ENCODE measurements around the gene LAYN.

Gene LAYN

DNA sequence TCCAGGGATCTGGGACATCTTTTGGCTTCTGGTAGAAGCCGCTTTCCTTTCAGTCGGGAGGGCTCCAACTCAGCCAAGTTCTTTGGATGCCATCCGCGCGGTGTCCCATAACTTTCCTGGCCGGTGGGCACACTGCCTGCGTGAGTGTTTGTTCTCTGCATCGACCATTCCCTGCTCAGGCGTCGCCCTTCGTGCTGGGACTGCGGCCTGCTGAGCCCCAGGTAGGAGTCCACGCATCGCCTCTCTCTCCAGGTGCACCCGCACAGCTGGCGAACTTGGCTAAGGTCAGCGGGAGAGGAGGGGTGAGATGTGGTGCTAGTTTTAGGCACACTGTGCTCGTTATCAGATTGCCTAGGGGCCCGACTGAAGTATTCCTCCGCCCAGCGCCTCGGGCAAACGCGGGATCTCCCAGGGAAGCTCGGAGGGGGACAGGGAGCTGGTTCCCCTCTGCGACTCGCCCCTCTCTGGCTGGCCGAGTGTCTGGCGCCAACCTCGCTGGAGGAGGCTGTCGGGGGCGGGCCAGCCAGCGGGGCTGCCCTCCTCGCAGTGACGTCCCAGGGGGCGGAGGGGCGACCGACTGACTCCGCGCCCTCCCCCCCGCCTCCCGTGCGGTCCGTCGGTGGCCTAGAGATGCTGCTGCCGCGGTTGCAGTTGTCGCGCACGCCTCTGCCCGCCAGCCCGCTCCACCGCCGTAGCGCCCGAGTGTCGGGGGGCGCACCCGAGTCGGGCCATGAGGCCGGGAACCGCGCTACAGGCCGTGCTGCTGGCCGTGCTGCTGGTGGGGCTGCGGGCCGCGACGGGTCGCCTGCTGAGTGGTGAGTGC lies at the start of gene LAYN:
Gene LAYN, plus strand, starts transcription at position 607 of the 823 bp plus-strand sequence. Its CDS starts 124 bp downstream, at position 731.
- no peak for DNase-seq (ENCODE audit: low read depth)

DNA sequence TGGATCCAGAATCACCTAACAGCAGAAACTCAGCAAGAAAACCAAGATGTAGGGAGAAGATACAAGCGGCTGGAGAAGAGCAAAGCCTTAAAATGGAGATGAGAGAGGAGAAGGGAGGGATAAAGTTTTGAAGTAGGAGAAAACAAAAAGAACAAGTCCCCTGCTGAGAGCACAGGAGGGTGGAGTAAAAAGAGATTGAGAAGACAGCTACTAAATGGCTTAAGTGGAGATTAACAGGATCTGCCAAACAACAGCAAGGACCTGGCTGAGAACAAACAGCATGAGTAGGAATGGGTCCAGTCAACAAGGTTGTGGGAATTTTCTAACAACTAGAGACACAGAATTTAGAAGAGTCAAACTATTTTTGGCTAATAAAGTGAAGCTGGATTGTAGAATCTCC lies 46.5 kb upstream of the LAYN start:
- no peak for DNase-seq (ENCODE audit: low read depth)

DNA sequence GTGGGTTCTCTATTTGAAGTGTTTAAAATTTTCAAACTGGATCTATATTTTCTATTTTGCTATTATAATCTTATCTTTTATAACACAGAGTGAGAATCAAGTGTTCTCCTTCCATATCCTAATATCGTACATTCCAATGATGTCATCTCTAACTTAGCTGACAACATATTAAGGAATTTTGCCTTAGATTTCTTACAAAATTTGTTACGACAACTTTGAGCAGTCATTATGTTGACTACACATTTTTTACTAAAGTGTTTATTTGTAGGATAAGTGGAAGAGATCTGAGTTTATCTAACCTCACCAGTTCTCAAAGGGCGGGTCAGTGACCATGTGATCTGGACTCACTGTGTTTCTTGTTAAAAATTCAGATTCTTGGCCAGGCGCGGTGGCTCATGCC lies 41.0 kb upstream of the LAYN start:
- no peak for DNase-seq (ENCODE audit: low read depth)

DNA sequence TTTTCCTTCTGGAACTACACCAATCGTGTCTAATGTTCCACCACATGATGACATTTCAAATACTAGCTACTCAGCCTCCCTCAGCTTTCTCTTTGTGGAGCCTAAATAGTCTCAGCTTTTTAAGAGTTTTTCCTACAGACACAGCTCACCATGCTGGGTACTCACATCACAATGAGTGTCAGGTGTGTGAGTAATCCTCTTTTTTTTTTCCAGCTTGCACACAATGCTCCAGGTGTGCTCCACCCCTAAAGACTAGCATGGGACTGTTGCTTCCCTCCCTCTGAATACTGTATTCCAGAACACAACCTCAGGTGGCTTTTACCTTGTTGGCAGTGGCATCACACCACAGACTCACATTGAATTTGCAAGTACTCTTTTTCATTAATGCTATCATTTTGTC lies 40.0 kb upstream of the LAYN start:
- DNase-seq (ENCODE audit: low read depth), result no peak

GRCh38 chr11:111502611-111503010 lies 37.9 kb upstream of the LAYN start:
- DNase-seq (ENCODE audit: low read depth), result no peak

DNA sequence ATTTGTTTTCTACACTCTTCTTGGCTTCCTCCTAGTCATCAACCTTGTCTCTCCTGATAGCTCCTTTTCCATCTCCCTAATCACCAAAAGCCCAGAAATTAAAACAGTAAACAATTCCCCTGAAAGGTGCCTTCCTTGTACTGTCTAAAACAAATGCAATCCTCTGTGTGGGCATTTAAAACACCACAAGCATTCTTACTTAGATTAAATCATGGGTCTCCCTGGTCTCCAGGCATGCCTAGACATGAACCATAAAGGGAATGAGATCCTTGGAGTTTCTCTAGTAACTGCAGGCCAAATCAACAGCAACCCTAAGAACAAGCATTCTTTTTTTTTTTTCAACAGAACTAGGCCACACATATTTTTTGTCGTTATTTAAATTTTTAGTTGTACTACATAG lies 30.2 kb upstream of the LAYN start:
- no peak for DNase-seq (ENCODE audit: low read depth)

GRCh38 chr11:111512296-111513239 lies 28.0 kb upstream of the LAYN start, which contains the start of gene BTG4:
Gene BTG4, minus strand, starts transcription at chr11:111512386. Its CDS starts 13,610 bp downstream, at chr11:111498776.
- no peak for DNase-seq (ENCODE audit: low read depth)

DNA sequence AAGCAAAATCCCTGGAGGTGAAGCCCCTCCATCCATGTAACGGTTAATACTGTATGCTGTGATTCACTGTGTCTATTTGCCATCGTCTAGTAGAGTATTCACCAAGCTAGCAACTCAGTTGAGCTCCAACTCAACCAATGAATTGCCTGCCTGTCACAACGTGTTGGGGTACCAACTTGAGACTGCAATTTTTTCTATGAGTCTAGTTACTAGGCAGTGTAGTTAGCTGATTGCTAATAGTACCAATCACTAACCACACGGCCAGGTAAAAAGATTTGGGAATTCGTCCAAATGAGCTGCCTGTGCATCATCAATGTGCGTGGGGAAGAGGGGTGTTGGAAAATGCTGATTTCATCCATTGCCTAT lies 27.3 kb upstream of the LAYN start:
- no peak for DNase-seq (ENCODE audit: low read depth)

GRCh38 chr11:111514216-111515031 lies 26.1 kb upstream of the LAYN start, which contains the start of gene HOATZ:
Gene HOATZ, plus strand, starts transcription at chr11:111514778. Its CDS starts 7 bp downstream, at chr11:111514785.
- no peak for DNase-seq (ENCODE audit: low read depth)

GRCh38 chr11:111515591-111515990 lies 24.9 kb upstream of the LAYN start:
- DNase-seq (ENCODE audit: low read depth), result no peak

GRCh38 chr11:111518668-111519067 lies 21.9 kb upstream of the LAYN start:
- DNase-seq (ENCODE audit: low read depth), result no peak

DNA sequence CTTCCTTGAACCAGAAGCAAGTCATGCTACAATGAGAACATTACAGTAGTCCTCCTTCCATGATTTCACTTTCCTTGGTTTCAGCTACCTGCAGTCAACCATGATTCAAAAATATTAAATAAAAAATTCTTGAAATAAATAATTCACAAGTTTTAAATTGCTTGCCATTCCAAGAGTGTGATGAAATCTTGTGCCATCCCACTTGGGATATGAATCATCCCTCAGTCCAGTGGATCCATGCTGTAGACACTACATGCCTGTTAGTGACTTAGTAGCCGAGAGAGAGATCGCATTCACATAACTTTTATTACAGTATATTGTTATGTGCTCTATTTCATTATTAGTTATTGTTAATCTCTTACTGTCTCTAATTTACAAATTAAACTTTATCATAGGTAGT lies 20.0 kb upstream of the LAYN start:
- DNase-seq (ENCODE audit: low read depth), result peak; percentile 45

DNA sequence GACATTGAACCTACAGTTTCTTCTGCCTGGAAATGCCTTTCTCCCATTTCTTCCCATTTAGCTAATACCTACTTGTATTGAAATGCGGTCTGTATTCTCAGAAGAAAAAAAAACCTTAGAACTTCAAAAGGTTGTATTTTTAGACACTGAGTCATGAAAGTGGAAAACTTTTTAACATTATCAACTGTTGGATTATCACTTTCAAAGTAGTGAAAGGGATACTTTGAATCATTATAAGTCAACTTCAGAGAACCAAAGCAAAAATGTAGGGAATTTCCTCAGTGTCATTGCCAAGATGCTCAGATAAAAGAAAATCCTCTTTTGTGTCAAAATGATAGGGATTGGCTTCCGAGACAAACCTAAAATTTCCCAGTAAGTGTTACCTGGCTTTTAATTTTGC lies 19.4 kb upstream of the LAYN start:
- DNase-seq (ENCODE audit: low read depth), result peak; percentile 17

- no peak for DNase-seq (ENCODE audit: low read depth)
Measured at GRCh38 chr11:111522426-111522825, 18.1 kb upstream of the LAYN start.

- no peak for DNase-seq (ENCODE audit: low read depth)
Measured at GRCh38 chr11:111523343-111523742, 17.2 kb upstream of the LAYN start.

GRCh38 chr11:111524056-111524455 lies 16.5 kb upstream of the LAYN start:
- DNase-seq (ENCODE audit: low read depth), result no peak

DNA sequence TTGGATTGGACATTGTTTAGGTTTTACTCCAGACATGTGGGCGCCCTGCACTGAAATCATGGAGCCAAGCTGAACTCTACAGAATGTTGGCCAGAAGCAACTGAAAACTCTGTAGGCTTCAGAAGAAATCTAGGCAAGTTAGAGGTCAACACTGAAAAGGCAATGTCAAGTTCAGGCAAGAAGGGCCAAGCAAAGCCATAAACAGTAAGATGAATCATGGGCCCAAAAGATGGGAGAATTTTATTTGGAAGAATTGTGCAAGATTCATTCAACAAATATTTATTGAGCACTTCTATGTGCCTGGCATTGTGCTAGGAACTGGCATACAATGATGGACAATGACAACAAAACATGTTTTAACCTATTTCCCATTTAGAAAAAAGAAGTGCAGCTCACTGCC lies 15.1 kb upstream of the LAYN start:
- no peak for DNase-seq (ENCODE audit: low read depth)

DNA sequence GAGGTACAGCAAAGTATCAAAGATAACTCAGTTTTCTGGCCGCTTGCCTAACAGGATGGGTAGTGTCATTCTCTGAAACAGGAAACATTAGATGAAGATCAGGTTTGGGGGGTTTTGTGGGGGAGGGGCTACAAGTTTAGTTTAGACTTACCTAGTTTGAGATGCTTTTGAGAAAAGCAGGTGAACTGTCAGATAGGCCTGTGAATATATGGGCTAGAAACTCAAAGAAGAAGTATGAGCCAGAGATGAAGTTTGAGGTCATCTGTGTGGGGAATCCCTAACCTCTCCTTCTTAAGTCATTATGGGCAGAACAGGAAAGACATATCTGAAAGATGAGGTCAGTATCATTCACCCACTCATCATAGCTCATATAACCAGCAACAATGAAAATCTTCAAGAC lies 14.0 kb upstream of the LAYN start:
- DNase-seq (ENCODE audit: low read depth), result peak; percentile 27

- no peak for DNase-seq (ENCODE audit: low read depth)
Measured at GRCh38 chr11:111527279-111527678, 13.2 kb upstream of the LAYN start.

DNA sequence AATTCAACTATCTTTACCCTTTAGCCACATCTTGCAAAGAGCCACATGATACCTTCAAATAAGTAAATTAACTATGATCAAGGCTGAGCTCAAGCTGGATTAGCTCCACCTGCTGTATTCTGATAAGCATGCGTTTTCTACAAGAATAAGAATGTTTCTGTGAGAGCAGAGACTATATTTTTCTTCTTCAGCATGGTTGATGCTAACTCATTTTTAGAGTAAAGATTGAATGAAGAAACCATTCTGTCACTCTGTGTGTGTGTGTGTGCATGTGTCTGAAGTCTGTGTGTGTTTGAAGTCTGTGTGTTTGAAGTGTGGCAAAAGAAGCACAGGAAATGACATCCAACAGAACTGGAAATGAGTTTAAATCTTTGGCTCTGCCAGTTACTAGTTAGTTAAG lies 12.0 kb upstream of the LAYN start:
- no peak for DNase-seq (ENCODE audit: low read depth)

DNA sequence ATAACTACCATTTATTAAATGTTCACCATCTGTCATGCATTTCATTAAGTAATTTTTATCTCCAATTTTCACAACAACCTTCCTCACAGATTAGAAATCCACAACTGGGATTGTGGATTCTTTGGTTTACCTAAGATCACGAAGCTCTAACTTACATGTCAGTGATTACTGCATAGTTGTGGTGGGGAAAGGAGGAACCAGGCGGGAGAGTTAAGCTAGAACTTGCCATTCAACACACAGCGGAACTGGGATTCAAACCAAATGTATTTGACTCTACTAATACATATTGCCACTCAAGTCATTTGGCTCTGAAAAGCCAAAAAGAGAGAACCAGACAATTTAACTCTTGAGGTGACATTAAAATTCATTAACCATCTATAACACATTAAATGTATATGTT lies 10.4 kb upstream of the LAYN start:
- DNase-seq (ENCODE audit: low read depth), result peak; percentile 27

GRCh38 chr11:111531136-111531535 lies 9.4 kb upstream of the LAYN start:
- no peak for DNase-seq (ENCODE audit: low read depth)
